ENCODE measurements around the gene TIGD1.
"Not testable (repeated sequence)": the region's sequence is repeated elsewhere in the genome, so short reads cannot be mapped to it uniquely, and the experiment has no call there.

The TIGD1 gene

GRCh38 chr2:232540441-232541041 lies 9.8 kb downstream of the TIGD1 start:
- in situ Hi-C loops (cut with HindIII; ENCODE audit: low sequenced_read_pairs): loop anchor here (5.0 kb wide), 1 partner anchor 42 kb away; no protein-coding TSS in a partner anchor

GRCh38 chr2:232539298-232540231 lies 10.8 kb downstream of the TIGD1 start, which contains the start of gene CHRNG:
Gene CHRNG (plus strand): TSS chr2:232539692. CDS start chr2:232539748, 56 bp downstream.
- in situ Hi-C loops (cut with HindIII; ENCODE audit: low sequenced_read_pairs): loop anchor here (5.0 kb wide), 1 partner anchor 43 kb away; no protein-coding TSS in a partner anchor

- in situ Hi-C loops (cut with HindIII; ENCODE audit: low sequenced_read_pairs): no loop called here
Measured at GRCh38 chr2:232538671-232539070, 11.7 kb downstream of the TIGD1 start.

- in situ Hi-C loops (cut with HindIII; ENCODE audit: low sequenced_read_pairs): no loop called here
Measured at GRCh38 chr2:232537499-232537898, 12.9 kb downstream of the TIGD1 start.

- in situ Hi-C loops (cut with HindIII; ENCODE audit: low sequenced_read_pairs): no loop called here
Measured at GRCh38 chr2:232537079-232537478, 13.3 kb downstream of the TIGD1 start.

GRCh38 chr2:232535761-232536530 lies 14.4 kb downstream of the TIGD1 start:
- in situ Hi-C loops (cut with HindIII; ENCODE audit: low sequenced_read_pairs): no loop called here

GRCh38 chr2:232534940-232535651 lies 15.3 kb downstream of the TIGD1 start:
- in situ Hi-C loops (cut with HindIII; ENCODE audit: low sequenced_read_pairs): no loop called here

- in situ Hi-C loops (cut with HindIII; ENCODE audit: low sequenced_read_pairs): no loop called here
Measured at GRCh38 chr2:232533944-232534710, 16.2 kb downstream of the TIGD1 start.

GRCh38 chr2:232532821-232533220 lies 17.5 kb downstream of the TIGD1 start:
- in situ Hi-C loops (cut with HindIII; ENCODE audit: low sequenced_read_pairs): not testable (repeated sequence)

- in situ Hi-C loops (cut with HindIII; ENCODE audit: low sequenced_read_pairs): no loop called here
Measured at GRCh38 chr2:232532419-232532818, 17.9 kb downstream of the TIGD1 start.

GRCh38 chr2:232530626-232531260 lies 19.6 kb downstream of the TIGD1 start:
- in situ Hi-C loops (cut with HindIII; ENCODE audit: low sequenced_read_pairs): no loop called here

- in situ Hi-C loops (cut with HindIII; ENCODE audit: low sequenced_read_pairs): no loop called here
Measured at GRCh38 chr2:232529806-232530547, 20.4 kb downstream of the TIGD1 start.

- in situ Hi-C loops (cut with HindIII; ENCODE audit: low sequenced_read_pairs): no loop called here
Measured at GRCh38 chr2:232528746-232529460, 21.5 kb downstream of the TIGD1 start.

GRCh38 chr2:232527905-232528470 lies 22.4 kb downstream of the TIGD1 start:
- in situ Hi-C loops (cut with HindIII; ENCODE audit: low sequenced_read_pairs): no loop called here

- in situ Hi-C loops (cut with HindIII; ENCODE audit: low sequenced_read_pairs): no loop called here
Measured at GRCh38 chr2:232526372-232526941, 23.9 kb downstream of the TIGD1 start.

GRCh38 chr2:232525791-232526371 lies 24.5 kb downstream of the TIGD1 start, which contains the start of gene CHRND:
Gene CHRND (plus strand): TSS chr2:232526160. CDS start chr2:232526216, 56 bp downstream.
- in situ Hi-C loops (cut with HindIII; ENCODE audit: low sequenced_read_pairs): no loop called here

GRCh38 chr2:232525199-232525598 lies 25.2 kb downstream of the TIGD1 start:
- in situ Hi-C loops (cut with HindIII; ENCODE audit: low sequenced_read_pairs): no loop called here
